GM12865 (cell line): ENCODE measurements around the gene ASTN2.

Source experiments
- DNase-seq: peaks from one replicate; pipeline ENCODE4 v3.0.0; 2010; ENCODE audit warnings: low read depth
- H3K4me3 ChIP-seq: 2 replicates; pipeline ENCODE4 v1.5.1; 2011; ENCODE audit warnings: mild to moderate bottlenecking, low read depth, low read length, control low read depth
- CTCF ChIP-seq: IDR thresholded peaks from 2 replicates; pipeline ENCODE4 v1.5.1; 2011; ENCODE audit warnings: low read length, control low read depth, low read depth, inconsistent platforms; ENCODE audit not compliant: insufficient read depth; ENCODE audit errors: missing control alignments

ASTN2 gene

GRCh38 chr9:117375956-117376355 is 38.9 kb downstream of the ASTN2 start:
- no peak for DNase-seq
- TF ChIP-seq CTCF: no peak
- no peak overlapping the region for H3K4me3 ChIP-seq

GRCh38 chr9:117374076-117374725 is 40.7 kb downstream of the ASTN2 start:
- no peak for TF ChIP-seq CTCF
- no peak overlapping the region for H3K4me3 ChIP-seq
- no peak for DNase-seq

GRCh38 chr9:117368684-117369230 is 46.1 kb downstream of the ASTN2 start:
- DNase-seq: no peak
- no peak overlapping the region for H3K4me3 ChIP-seq
- no peak for TF ChIP-seq CTCF

- no peak overlapping the region for H3K4me3 ChIP-seq
- no peak for DNase-seq
- no peak for TF ChIP-seq CTCF
Measured at GRCh38 chr9:117365438-117365837, 49.4 kb downstream of the ASTN2 start.

GRCh38 chr9:117363006-117363405 is 51.9 kb downstream of the ASTN2 start:
- H3K4me3 ChIP-seq: no peak overlapping the region
- no peak for TF ChIP-seq CTCF
- no peak for DNase-seq

- no peak for TF ChIP-seq CTCF
- no peak overlapping the region for H3K4me3 ChIP-seq
- no peak for DNase-seq
Measured at GRCh38 chr9:117359910-117360309, 54.9 kb downstream of the ASTN2 start.

GRCh38 chr9:117355542-117355941 is 59.3 kb downstream of the ASTN2 start:
- TF ChIP-seq CTCF: no peak

More at GRCh38 chr9:117355542-117355941, 59.3 kb downstream of the ASTN2 start:
- no peak for DNase-seq
- H3K4me3 ChIP-seq: no peak overlapping the region
